Natural killer cell (primary cell): ENCODE results near the gene COL5A1. TPM values are rescaled to one million over a fixed set of nuclear protein-coding genes. Genes with fewer than 3 reads are reported as not detected.

Source experiments
- ATAC-seq, 3 donors: fragments of 150-1000 bp in 2 of 3; fragments of 200-7000 bp in 1 of 3; cut with Tn5 transposase; 1 replicate in 1 of 3; 2 replicates in 2 of 3; pipeline ENCODE4 v1.10.0; 2021; ENCODE audit warnings: mild to moderate bottlenecking in 2 of 3, moderate library complexity in 2 of 3
- DNase-seq, 2 donors: peaks; one replicate each; pipeline versions ENCODE4 v3.0.0 to v3.0.0-alpha.2; 2013 to 2021; ENCODE audit warnings: mixed read lengths in 1 of 2
- H3K27ac ChIP-seq: one replicate; pipeline ENCODE4 v1.5.1; 2013; ENCODE audit warnings: mild to moderate bottlenecking, low read length
- H3K27me3 ChIP-seq: one replicate; pipeline ENCODE4 v1.6.1; 2013; ENCODE audit warnings: low read length; ENCODE audit not compliant: control insufficient read depth, insufficient read depth
- H3K36me3 ChIP-seq: one replicate; pipeline ENCODE4 v1.6.1; 2013; ENCODE audit warnings: low read length; ENCODE audit not compliant: control insufficient read depth, insufficient read depth
- H3K4me1 ChIP-seq: one replicate; pipeline ENCODE4 v1.6.1; 2013; ENCODE audit warnings: low read length; ENCODE audit not compliant: control insufficient read depth, insufficient read depth
- H3K4me3 ChIP-seq: one replicate; pipeline ENCODE4 v1.5.1; 2013; ENCODE audit warnings: low read length
- H3K9me3 ChIP-seq: one replicate; pipeline ENCODE4 v1.6.1; 2013; ENCODE audit warnings: low read length; ENCODE audit not compliant: control insufficient read depth, insufficient read depth
- H3K27ac Mint-ChIP-seq, 2 donors: one replicate each; pipeline ENCODE4 v1.8.0; 2022; ENCODE audit warnings: mild to moderate bottlenecking in 2 of 2, mixed read lengths in 2 of 2, moderate library complexity in 1 of 2
- H3K27me3 Mint-ChIP-seq, 2 donors: one replicate each; pipeline ENCODE4 v1.8.0; 2022; ENCODE audit warnings: low read depth in 2 of 2, mixed read lengths in 2 of 2
- H3K36me3 Mint-ChIP-seq: one replicate; pipeline ENCODE4 v1.8.0; 2022; ENCODE audit warnings: mixed read lengths
- H3K4me1 Mint-ChIP-seq, 2 donors: one replicate each; pipeline ENCODE4 v1.8.0; 2022; ENCODE audit warnings: mixed read lengths in 2 of 2
- H3K4me3 Mint-ChIP-seq: one replicate; pipeline ENCODE4 v1.8.0; 2022; ENCODE audit warnings: mild to moderate bottlenecking, moderate library complexity, mixed read lengths
- H3K9me3 Mint-ChIP-seq, 2 donors: one replicate each; pipeline ENCODE4 v1.8.0; 2022; ENCODE audit warnings: mixed read lengths in 2 of 2
- WGBS: methylation state at CpG from one replicate; pipeline ENCODE4 v1.1.7; 2013; ENCODE audit warnings: missing lambda C conversion rate; ENCODE audit not compliant: insufficient coverage; 5-methylcytosine and 5-hydroxymethylcytosine counted together
- intact Hi-C: fragments of 100-400 bp; cut with micrococcal nuclease; formaldehyde crosslinking; loops from one replicate; pipeline ENCODE4 v1.14.2; 2022
- total RNA-seq, 4 donors: library from RNA; stranded (reverse); fragments of 120-200 nt in 1 of 4; gene quantifications; one replicate each; pipeline versions ENCODE4 v1.2.3 to v1.2.4, GENCODE V29; 2013 to 2022
- TF ChIP-seq, protein P1 (sequence below): fragments of 200-600 bp; IDR thresholded peaks from one replicate; pipeline ENCODE4 v1.8.0; 2022; ENCODE audit warnings: antibody characterized with exemption

COL5A1 gene
- total RNA-seq, 3 donors from 2014 or later (not counting 1 experiment from before 2014, with no cell fraction given), result 0.11 to 0.28 (median 0.23) TPM

DNA sequence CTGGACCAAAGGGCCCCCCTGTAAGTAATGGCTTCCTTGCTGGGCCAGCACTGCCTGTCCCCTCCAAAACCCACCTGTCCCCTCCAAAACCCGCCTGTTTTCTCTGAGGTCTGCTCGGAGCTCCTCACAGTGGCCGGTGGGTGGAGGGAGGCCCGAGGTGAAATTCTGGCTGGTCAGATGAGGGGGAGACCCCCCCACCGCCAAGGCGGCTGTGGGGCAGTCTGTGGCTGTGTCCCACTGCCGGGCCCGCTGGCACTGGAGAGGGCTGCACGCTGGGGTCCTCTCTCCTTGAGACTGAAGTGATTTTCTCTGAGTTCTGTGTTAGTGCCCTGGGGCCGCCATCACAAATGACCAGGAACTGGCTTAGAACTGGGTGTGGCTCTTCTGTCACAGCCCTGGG, 155.3 kb downstream of the COL5A1 start:
- no peaks in the 10 kb centered on the region for H3K36me3 ChIP-seq
- Mint-ChIP-seq H3K4me3 (no peak overlapping the region), H3K9me3 (no peaks in the 10 kb centered on the region), H3K27me3 (peaks cover 5 to 11% of the 10 kb centered on the region in 2 donors), H3K36me3 (no peaks in the 10 kb centered on the region), H3K27ac (no peak overlapping the region), H3K4me1 (no peaks in the 10 kb centered on the region)
- no peaks in the 10 kb centered on the region for H3K27me3 ChIP-seq
- H3K4me1 ChIP-seq, result no peaks in the 10 kb centered on the region
- TF ChIP-seq, protein P1, sequence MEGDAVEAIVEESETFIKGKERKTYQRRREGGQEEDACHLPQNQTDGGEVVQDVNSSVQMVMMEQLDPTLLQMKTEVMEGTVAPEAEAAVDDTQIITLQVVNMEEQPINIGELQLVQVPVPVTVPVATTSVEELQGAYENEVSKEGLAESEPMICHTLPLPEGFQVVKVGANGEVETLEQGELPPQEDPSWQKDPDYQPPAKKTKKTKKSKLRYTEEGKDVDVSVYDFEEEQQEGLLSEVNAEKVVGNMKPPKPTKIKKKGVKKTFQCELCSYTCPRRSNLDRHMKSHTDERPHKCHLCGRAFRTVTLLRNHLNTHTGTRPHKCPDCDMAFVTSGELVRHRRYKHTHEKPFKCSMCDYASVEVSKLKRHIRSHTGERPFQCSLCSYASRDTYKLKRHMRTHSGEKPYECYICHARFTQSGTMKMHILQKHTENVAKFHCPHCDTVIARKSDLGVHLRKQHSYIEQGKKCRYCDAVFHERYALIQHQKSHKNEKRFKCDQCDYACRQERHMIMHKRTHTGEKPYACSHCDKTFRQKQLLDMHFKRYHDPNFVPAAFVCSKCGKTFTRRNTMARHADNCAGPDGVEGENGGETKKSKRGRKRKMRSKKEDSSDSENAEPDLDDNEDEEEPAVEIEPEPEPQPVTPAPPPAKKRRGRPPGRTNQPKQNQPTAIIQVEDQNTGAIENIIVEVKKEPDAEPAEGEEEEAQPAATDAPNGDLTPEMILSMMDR, result no peak
- H3K27ac ChIP-seq, result no peak overlapping the region
- no peak for ATAC-seq
- DNase-seq, result no peak
- 78% methylated on average over 10 of the region's 10 CpGs for WGBS
- H3K9me3 ChIP-seq, result no peaks in the 10 kb centered on the region
- intact Hi-C loops, result no loop called here
- H3K4me3 ChIP-seq, result no peak overlapping the region

DNA sequence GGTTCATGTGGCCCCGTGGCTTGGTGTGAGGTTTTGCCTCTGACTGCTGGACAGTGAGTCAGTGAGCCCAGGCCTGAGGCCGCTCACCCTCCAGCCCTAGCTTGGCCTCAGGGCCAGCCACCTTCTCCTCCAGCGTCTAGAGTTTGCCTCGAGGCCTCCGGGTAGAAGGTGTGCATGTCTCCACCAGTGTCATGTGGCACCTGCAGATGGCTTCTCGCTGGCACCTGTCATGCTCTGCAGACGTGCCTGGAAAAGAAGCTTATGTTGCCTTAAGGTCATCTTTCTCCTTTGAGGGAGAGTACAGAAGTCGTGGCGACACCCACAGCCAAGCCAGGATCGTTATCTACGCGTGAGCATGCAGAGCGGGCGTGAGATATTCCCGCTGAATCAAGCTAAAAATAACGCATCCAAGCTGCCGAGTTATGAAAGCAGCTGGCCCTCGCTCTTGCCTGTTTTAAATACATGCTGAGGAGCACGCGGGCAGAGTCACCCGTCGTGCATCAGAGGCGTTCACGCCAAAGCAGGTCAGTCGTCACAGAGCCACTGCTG, 159.3 kb downstream of the COL5A1 start:
- WGBS, result 83% methylated on average over 25 of the region's 25 CpGs
- intact Hi-C loops, result no loop called here
- Mint-ChIP-seq H3K4me3 (no peak overlapping the region), H3K27me3 (no peaks in the 10 kb centered on the region), H3K36me3 (no peaks in the 10 kb centered on the region), H3K27ac (no peak overlapping the region), H3K9me3 (no peaks in the 10 kb centered on the region), H3K4me1 (no peaks in the 10 kb centered on the region)
- TF ChIP-seq, protein P1, result no peak
- H3K27ac ChIP-seq, result no peak overlapping the region
- no peaks in the 10 kb centered on the region for H3K36me3 ChIP-seq
- no peaks in the 10 kb centered on the region for H3K27me3 ChIP-seq
- ATAC-seq (no peak), DNase-seq (no peak)
- no peak overlapping the region for H3K4me3 ChIP-seq
- H3K9me3 ChIP-seq, result no peaks in the 10 kb centered on the region
- no peaks in the 10 kb centered on the region for H3K4me1 ChIP-seq

GRCh38 chr9:134802216-134802795, 160.7 kb downstream of the COL5A1 start:
- ATAC-seq, result no peak
- no peaks in the 10 kb centered on the region for H3K36me3 Mint-ChIP-seq
- no peak overlapping the region for H3K4me3 Mint-ChIP-seq

More at GRCh38 chr9:134802216-134802795, 160.7 kb downstream of the COL5A1 start:
- H3K27ac Mint-ChIP-seq, result no peak overlapping the region
- no peaks in the 10 kb centered on the region for H3K4me1 Mint-ChIP-seq
- WGBS, result 85% methylated on average over 17 of the region's 17 CpGs
- H3K9me3 Mint-ChIP-seq, result no peaks in the 10 kb centered on the region
- TF ChIP-seq, protein P1, result no peak
- intact Hi-C loops, result no loop called here
- Histone ChIP-seq H3K27me3 (no peaks in the 10 kb centered on the region), H3K36me3 (no peaks in the 10 kb centered on the region), H3K4me3 (no peak overlapping the region), H3K27ac (no peak overlapping the region), H3K9me3 (no peaks in the 10 kb centered on the region), H3K4me1 (no peaks in the 10 kb centered on the region)
- DNase-seq, result no peak
- no peaks in the 10 kb centered on the region for H3K27me3 Mint-ChIP-seq
